ENCODE measurements around the gene DOLK. TPM values are rescaled to one million over a fixed set of nuclear protein-coding genes. Genes with fewer than 3 reads are reported as not detected.
"Not testable (repeated sequence)": the region's sequence is repeated elsewhere in the genome, so short reads cannot be mapped to it uniquely, and the experiment has no call there.

Gene DOLK
- polyA plus RNA-seq, 3 donors, result 0.76 to 8.5 (median 7.0) TPM

DNA sequence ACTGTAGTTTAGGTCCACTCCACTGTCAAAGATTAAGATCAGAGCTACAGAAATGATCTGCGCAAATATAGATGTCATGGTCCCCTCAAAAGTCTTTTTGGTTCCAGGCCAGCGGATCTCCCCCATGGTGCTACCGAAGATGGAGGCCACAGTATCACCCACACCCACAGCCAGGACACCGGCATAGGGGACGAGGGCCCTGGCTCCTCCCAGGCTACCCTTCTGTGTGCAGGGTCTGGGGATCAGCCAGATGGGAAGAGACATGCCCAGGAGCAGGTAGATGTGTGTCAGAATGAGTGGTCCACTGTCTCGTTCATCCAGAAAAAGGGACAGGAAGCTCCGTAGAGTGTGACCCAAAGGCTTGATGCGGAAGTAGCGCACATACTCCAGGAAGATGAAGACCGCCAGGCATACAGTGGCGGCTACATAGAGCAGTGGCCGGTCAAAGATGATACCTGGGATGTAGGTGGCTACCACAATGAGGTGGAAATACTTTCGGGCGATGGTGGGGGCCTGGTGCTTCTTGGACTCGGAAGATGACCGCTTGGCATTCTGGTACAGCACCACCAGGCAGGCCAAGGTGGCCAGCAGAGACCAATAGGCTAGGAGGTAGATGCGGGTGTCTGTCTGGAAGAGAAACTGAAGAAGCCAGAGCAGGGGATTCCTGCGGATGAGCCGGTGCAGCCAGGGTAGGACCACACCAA is 1.5 kb downstream of the DOLK start:
- Histone ChIP-seq H4K20me1 (ENCODE audit: insufficient read depth, low read length) (no peaks in the 10 kb centered on the region), H3K36me3 (replicated peaks in 1 of 2; ENCODE audit: control insufficient read depth in 1 of 2, insufficient read depth in 2 of 2, low read length in 2 of 2) (no peaks in the 10 kb centered on the region), H3K27ac (ENCODE audit: low read depth in 1 of 2, low read length in 2 of 2) (no peak overlapping the region), H3K79me2 (ENCODE audit: insufficient read depth, low read length) (peaks cover 19% of the 10 kb centered on the region), H2AFZ (ENCODE audit: insufficient read depth, low read depth, low read length, poor library complexity, severe bottlenecking) (no peak overlapping the region), H3K4me1 (ENCODE audit: control insufficient read depth in 1 of 2, insufficient read depth in 2 of 2, low read length in 2 of 2) (peaks cover 12 to 20% of the 10 kb centered on the region in 2 donors), H3K4me2 (replicated peaks; ENCODE audit: extremely low read depth, low read length, poor library complexity, severe bottlenecking) (no peak overlapping the region), H3K4me3 (replicated peaks in 1 of 3; ENCODE audit: low read depth in 2 of 3, low read length in 3 of 3) (peak overlapping the region in 1 of 3 experiments; percentile 89), H3K9ac (ENCODE audit: insufficient read depth, low read length, poor library complexity, severe bottlenecking) (no peak overlapping the region), H3K9me3 (replicated peaks in 1 of 2; ENCODE audit: control insufficient read depth in 1 of 2, insufficient read depth in 1 of 2, low read length in 2 of 2) (no peaks in the 10 kb centered on the region), H3K27me3 (ENCODE audit: control insufficient read depth in 2 of 2, insufficient read depth in 2 of 2, low read length in 2 of 2) (no peaks in the 10 kb centered on the region)
- H3K4me1 Mint-ChIP-seq, result peaks cover 18% of the 10 kb centered on the region
- H3K4me3 Mint-ChIP-seq, result no peak overlapping the region
- H3K36me3 Mint-ChIP-seq, result peaks cover 12% of the 10 kb centered on the region in 2 donors
- WGBS (ENCODE audit: insufficient coverage), result over 99% methylated on average over 14 of the region's 19 CpGs
- H3K27me3 Mint-ChIP-seq (ENCODE audit: low read depth in 3 of 3), result peaks cover 0 to 2% (median 2%) of the 10 kb centered on the region in 3 donors
- TF ChIP-seq, protein P1, sequence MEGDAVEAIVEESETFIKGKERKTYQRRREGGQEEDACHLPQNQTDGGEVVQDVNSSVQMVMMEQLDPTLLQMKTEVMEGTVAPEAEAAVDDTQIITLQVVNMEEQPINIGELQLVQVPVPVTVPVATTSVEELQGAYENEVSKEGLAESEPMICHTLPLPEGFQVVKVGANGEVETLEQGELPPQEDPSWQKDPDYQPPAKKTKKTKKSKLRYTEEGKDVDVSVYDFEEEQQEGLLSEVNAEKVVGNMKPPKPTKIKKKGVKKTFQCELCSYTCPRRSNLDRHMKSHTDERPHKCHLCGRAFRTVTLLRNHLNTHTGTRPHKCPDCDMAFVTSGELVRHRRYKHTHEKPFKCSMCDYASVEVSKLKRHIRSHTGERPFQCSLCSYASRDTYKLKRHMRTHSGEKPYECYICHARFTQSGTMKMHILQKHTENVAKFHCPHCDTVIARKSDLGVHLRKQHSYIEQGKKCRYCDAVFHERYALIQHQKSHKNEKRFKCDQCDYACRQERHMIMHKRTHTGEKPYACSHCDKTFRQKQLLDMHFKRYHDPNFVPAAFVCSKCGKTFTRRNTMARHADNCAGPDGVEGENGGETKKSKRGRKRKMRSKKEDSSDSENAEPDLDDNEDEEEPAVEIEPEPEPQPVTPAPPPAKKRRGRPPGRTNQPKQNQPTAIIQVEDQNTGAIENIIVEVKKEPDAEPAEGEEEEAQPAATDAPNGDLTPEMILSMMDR (IDR thresholded peaks at IDR 0.05), result no peak
- H3K9me3 Mint-ChIP-seq, result peaks cover 0 to 5% (median 0%) of the 10 kb centered on the region in 7 donors
- peak overlapping the region in 1 of 7 donors; percentile 38 for H3K27ac Mint-ChIP-seq
- intact Hi-C loops (cut with micrococcal nuclease), result loop anchor here (5.0 to 10.0 kb wide), 4 partner anchors 61 to 489 kb away; partner anchors contain the start of genes KYAT1 (in 1 of the 2), LRRC8A (in 1 of the 2), ODF2 (in 1 of the 2) and SH3GLB2 (in 1 of the 2)
- no peak for DNase-seq

GRCh38 chr9:128944966-128945365 is 2.4 kb downstream of the DOLK start:
- not testable (repeated sequence) for H3K4me3 ChIP-seq (replicated peaks in 1 of 3; ENCODE audit: low read depth in 2 of 3, low read length in 3 of 3); H3K9me3 ChIP-seq (replicated peaks in 1 of 2; ENCODE audit: control insufficient read depth in 1 of 2, insufficient read depth in 1 of 2, low read length in 2 of 2); H3K9me3 Mint-ChIP-seq; DNase-seq; H3K27me3 ChIP-seq (ENCODE audit: control insufficient read depth in 2 of 2, insufficient read depth in 2 of 2, low read length in 2 of 2); H3K4me3 Mint-ChIP-seq; H3K27ac Mint-ChIP-seq; H3K27me3 Mint-ChIP-seq (ENCODE audit: low read depth in 3 of 3); H3K36me3 ChIP-seq (replicated peaks in 1 of 2; ENCODE audit: control insufficient read depth in 1 of 2, insufficient read depth in 2 of 2, low read length in 2 of 2); H3K36me3 Mint-ChIP-seq; H2AFZ ChIP-seq (ENCODE audit: insufficient read depth, low read depth, low read length, poor library complexity, severe bottlenecking); H3K4me2 ChIP-seq (replicated peaks; ENCODE audit: extremely low read depth, low read length, poor library complexity, severe bottlenecking); H4K20me1 ChIP-seq (ENCODE audit: insufficient read depth, low read length); H3K27ac ChIP-seq (ENCODE audit: low read depth in 1 of 2, low read length in 2 of 2); H3K9ac ChIP-seq (ENCODE audit: insufficient read depth, low read length, poor library complexity, severe bottlenecking)
- Histone ChIP-seq H3K4me1 (ENCODE audit: control insufficient read depth in 1 of 2, insufficient read depth in 2 of 2, low read length in 2 of 2) (peaks cover 12 to 20% of the 10 kb centered on the region in 2 donors), H3K79me2 (ENCODE audit: insufficient read depth, low read length) (peaks cover 19% of the 10 kb centered on the region)
- H3K4me1 Mint-ChIP-seq, result peaks cover 18% of the 10 kb centered on the region
- WGBS (ENCODE audit: insufficient coverage), result 100% methylated on average over 3 of the region's 7 CpGs
- intact Hi-C loops (cut with micrococcal nuclease), result loop anchor here (5.0 to 10.0 kb wide), 4 partner anchors 60 to 488 kb away; partner anchors contain the start of genes KYAT1 (in 1 of the 2), LRRC8A (in 1 of the 2), ODF2 (in 1 of the 2) and SH3GLB2 (in 1 of the 2)
